GDM1 (cell line): ENCODE data around the gene TTC17.
"Not testable (repeated sequence)": the region's sequence is repeated elsewhere in the genome, so short reads cannot be mapped to it uniquely, and the experiment has no call there.

Experiments
- DNase-seq: peaks from one replicate; lab custom pipeline; 2025; lab: John Stamatoyannopoulos, UW

The TTC17 gene

GRCh38 chr11:43392713-43393112 lies 34.0 kb downstream of the TTC17 start:
- no peak for DNase-seq

GRCh38 chr11:43393765-43394355 lies 35.1 kb downstream of the TTC17 start:
- DNase-seq, result no peak

- no peak for DNase-seq
These were observed 37.9 kb downstream of the TTC17 start for GRCh38 chr11:43396617-43397016.

- no peak for DNase-seq
These were observed 38.5 kb downstream of the TTC17 start for GRCh38 chr11:43397251-43397650.

- no peak for DNase-seq
These were observed 41.4 kb downstream of the TTC17 start for GRCh38 chr11:43399983-43400630.

- no peak for DNase-seq
These were observed 42.5 kb downstream of the TTC17 start for GRCh38 chr11:43401252-43401651.

- not testable (repeated sequence) for DNase-seq
These were observed 43.1 kb downstream of the TTC17 start for GRCh38 chr11:43401811-43402210.

GRCh38 chr11:43403357-43404231 lies 44.9 kb downstream of the TTC17 start:
- DNase-seq, result no peak

GRCh38 chr11:43404406-43404805 lies 45.7 kb downstream of the TTC17 start:
- no peak for DNase-seq

- no peak for DNase-seq
These were observed 46.2 kb downstream of the TTC17 start for GRCh38 chr11:43404836-43405479.

- no peak for DNase-seq
These were observed 49.6 kb downstream of the TTC17 start for GRCh38 chr11:43408277-43408676.

GRCh38 chr11:43410394-43410793 lies 51.7 kb downstream of the TTC17 start:
- DNase-seq, result no peak

- no peak for DNase-seq
These were observed 59.5 kb downstream of the TTC17 start for GRCh38 chr11:43418197-43418596.

- no peak for DNase-seq
These were observed 60.7 kb downstream of the TTC17 start for GRCh38 chr11:43419460-43419859.

- no peak for DNase-seq
These were observed 69.3 kb downstream of the TTC17 start for GRCh38 chr11:43427971-43428370.

- DNase-seq, result not testable (repeated sequence)
These were observed 72.2 kb downstream of the TTC17 start for GRCh38 chr11:43430916-43431315.

GRCh38 chr11:43434893-43435292 lies 76.2 kb downstream of the TTC17 start:
- DNase-seq, result no peak

GRCh38 chr11:43440486-43440885 lies 81.8 kb downstream of the TTC17 start:
- DNase-seq, result no peak

- no peak for DNase-seq
These were observed 85.1 kb downstream of the TTC17 start for GRCh38 chr11:43443811-43444210.

GRCh38 chr11:43447151-43447550 lies 88.4 kb downstream of the TTC17 start:
- DNase-seq, result no peak

GRCh38 chr11:43458486-43458885 lies 99.8 kb downstream of the TTC17 start:
- DNase-seq, result no peak

- DNase-seq, result no peak
These were observed 100.5 kb downstream of the TTC17 start for GRCh38 chr11:43459246-43459645.

GRCh38 chr11:43462359-43462758 lies 103.6 kb downstream of the TTC17 start:
- no peak for DNase-seq
